HepG2 (cell line): ENCODE results near the gene SCARF1. TPM values are rescaled to one million over a fixed set of nuclear protein-coding genes. Genes with fewer than 3 reads are reported as not detected.
A peak's percentile ranks its signal among the peaks of the same experiment; 100 is the strongest.

Experiments used
- BHLHE40 ChIP-seq: IDR thresholded peaks from 2 replicates; pipeline ENCODE4 v1.6.1; 2011; ENCODE audit warnings: low read length, improper control_type of control experiment
- CREB1 ChIP-seq, 2 experiments: fragments of 450-650 bp in 1 of 2; IDR thresholded peaks; 2 replicates each; pipeline ENCODE4 v1.6.1; 2016 to 2017; ENCODE audit warnings: control low read depth in 1 of 2, mild to moderate bottlenecking in 1 of 2, missing compliant biosample characterization in 1 of 2, missing genetic modification characterization in 1 of 2
- ETV6 ChIP-seq: sonication (generic); formaldehyde crosslinking; conservative IDR thresholded peaks from 2 replicates; pipeline ENCODE4 v1.4.0; 2020; ENCODE audit warnings: missing genetic modification reagents
- FOXK1 ChIP-seq: sonication (generic); formaldehyde crosslinking; IDR thresholded peaks from 2 replicates; pipeline ENCODE4 v1.4.0; 2020; ENCODE audit warnings: low read depth, missing genetic modification reagents, borderline replicate concordance
- KLF6 ChIP-seq: IDR thresholded peaks from 2 replicates; pipeline ENCODE4 v1.8.0; 2016; ENCODE audit warnings: missing biosample characterization, missing genetic modification reagents
- MEF2D ChIP-seq: sonication (generic); formaldehyde crosslinking; IDR thresholded peaks from 2 replicates; pipeline ENCODE4 v1.5.1; 2020; ENCODE audit warnings: mild to moderate bottlenecking, missing genetic modification reagents
- MLLT10 ChIP-seq: sonication (generic); formaldehyde crosslinking; IDR thresholded peaks from 2 replicates; pipeline ENCODE4 v1.4.0; 2020; ENCODE audit warnings: missing genetic modification reagents
- RXRB ChIP-seq: IDR thresholded peaks from 2 replicates; pipeline ENCODE4 v1.6.1; 2016; ENCODE audit warnings: borderline replicate concordance, missing genetic modification reagents, missing compliant biosample characterization
- TCF12 ChIP-seq, 2 experiments: fragments of 450-650 bp in 1 of 2; sonication (generic) in 1 of 2; formaldehyde crosslinking in 1 of 2; IDR thresholded peaks; 2 replicates each; pipeline versions ENCODE4 v1.6.1 to v1.8.0; 2017 to 2022; ENCODE audit warnings: antibody characterized with exemption in 1 of 2, mild to moderate bottlenecking in 1 of 2, missing genetic modification reagents in 1 of 2, moderate library complexity in 1 of 2
- ZFP37 ChIP-seq: sonication (generic); formaldehyde crosslinking; IDR thresholded peaks from 2 replicates; pipeline ENCODE4 v1.4.0; 2020; ENCODE audit warnings: missing genetic modification reagents, borderline replicate concordance
- ZNF232 ChIP-seq: sonication (generic); formaldehyde crosslinking; IDR thresholded peaks from 2 replicates; pipeline ENCODE4 v1.4.0; 2020; ENCODE audit warnings: missing genetic modification reagents, borderline replicate concordance
- ZNF263 ChIP-seq: sonication (generic); formaldehyde crosslinking; IDR thresholded peaks from 2 replicates; pipeline ENCODE4 v1.4.0; 2020; ENCODE audit warnings: missing genetic modification reagents
- ZNF296 ChIP-seq: sonication (generic); formaldehyde crosslinking; conservative IDR thresholded peaks from 2 replicates; pipeline ENCODE4 v1.5.0; 2020; ENCODE audit warnings: mild to moderate bottlenecking, missing genetic modification reagents
- ZNF441 ChIP-seq: sonication (generic); formaldehyde crosslinking; IDR thresholded peaks from 2 replicates; pipeline ENCODE4 v1.7.0; 2021; ENCODE audit warnings: missing genetic modification reagents, borderline replicate concordance
- ZNF619 ChIP-seq: sonication (generic); formaldehyde crosslinking; IDR thresholded peaks from 2 replicates; pipeline ENCODE4 v1.4.0; 2020; ENCODE audit warnings: mild to moderate bottlenecking, missing genetic modification reagents
- ZNF674 ChIP-seq: sonication (generic); formaldehyde crosslinking; IDR thresholded peaks from 2 replicates; pipeline ENCODE4 v1.5.0; 2020; ENCODE audit warnings: low read depth, mild to moderate bottlenecking, missing genetic modification reagents
- ZNF761 ChIP-seq: sonication (generic); formaldehyde crosslinking; conservative IDR thresholded peaks from 2 replicates; pipeline ENCODE4 v1.4.0; 2020; ENCODE audit warnings: mild to moderate bottlenecking, missing genetic modification reagents
- ZNF792 ChIP-seq: IDR thresholded peaks from 2 replicates; pipeline ENCODE4 v1.6.1; 2016
- ZSCAN31 ChIP-seq: sonication (generic); formaldehyde crosslinking; IDR thresholded peaks from 2 replicates; pipeline ENCODE4 v1.5.0; 2020; ENCODE audit warnings: low read depth, mild to moderate bottlenecking, missing genetic modification reagents
- polyA plus RNA-seq, 8 experiments: library from polyadenylated mRNA; depleted of rRNA in 3 of 8; stranded (reverse) in 7 of 8; unstranded in 1 of 8; fragments of >200 nt; fragmentation: Illumina TruSeq in 4 of 8; extraction: Trizol in 4 of 8; gene quantifications; 2 replicates each; pipeline versions ENCODE4 v1.2.1 to v1.2.3, GENCODE V29; 2011 to 2016; ENCODE audit warnings: low read depth in 4 of 8, missing spikeins in 1 of 8, mixed read lengths in 1 of 8; ENCODE audit not compliant: insufficient read depth in 1 of 8
- total RNA-seq, 5 experiments: library from RNA; depleted of rRNA; stranded (reverse); fragments of >200 nt; fragmentation: Illumina TruSeq; extraction: Trizol; gene quantifications; 2 replicates each; pipeline ENCODE4 v1.2.3, GENCODE V29; 2016; ENCODE audit warnings: low read depth in 1 of 5
- TF ChIP-seq, protein P1 (sequence below): sonication (generic); formaldehyde crosslinking; IDR thresholded peaks from 2 replicates; pipeline ENCODE4 v1.5.0; 2020; ENCODE audit warnings: missing genetic modification reagents, mild to moderate bottlenecking, borderline replicate concordance
- TF ChIP-seq, protein P2 (sequence below): sonication (generic); formaldehyde crosslinking; IDR thresholded peaks from 2 replicates; pipeline ENCODE4 v1.5.0; 2020; ENCODE audit warnings: mild to moderate bottlenecking, missing genetic modification reagents
- TF ChIP-seq, protein P3 (sequence below): sonication (generic); formaldehyde crosslinking; IDR thresholded peaks from 2 replicates; pipeline ENCODE4 v1.4.0; 2020; ENCODE audit warnings: missing genetic modification reagents
- TF ChIP-seq, protein P4 (sequence below): sonication (generic); formaldehyde crosslinking; IDR thresholded peaks from 2 replicates; pipeline ENCODE4 v1.8.0; 2022; ENCODE audit warnings: missing genetic modification reagents, mild to moderate bottlenecking, moderate library complexity, borderline replicate concordance

Gene SCARF1
- total and polyA plus RNA-seq, 2 of the 13 experiments (the other 11 are each of a cell fraction or from before 2014, with no cell fraction given), result 0.24 to 0.71 TPM

DNA sequence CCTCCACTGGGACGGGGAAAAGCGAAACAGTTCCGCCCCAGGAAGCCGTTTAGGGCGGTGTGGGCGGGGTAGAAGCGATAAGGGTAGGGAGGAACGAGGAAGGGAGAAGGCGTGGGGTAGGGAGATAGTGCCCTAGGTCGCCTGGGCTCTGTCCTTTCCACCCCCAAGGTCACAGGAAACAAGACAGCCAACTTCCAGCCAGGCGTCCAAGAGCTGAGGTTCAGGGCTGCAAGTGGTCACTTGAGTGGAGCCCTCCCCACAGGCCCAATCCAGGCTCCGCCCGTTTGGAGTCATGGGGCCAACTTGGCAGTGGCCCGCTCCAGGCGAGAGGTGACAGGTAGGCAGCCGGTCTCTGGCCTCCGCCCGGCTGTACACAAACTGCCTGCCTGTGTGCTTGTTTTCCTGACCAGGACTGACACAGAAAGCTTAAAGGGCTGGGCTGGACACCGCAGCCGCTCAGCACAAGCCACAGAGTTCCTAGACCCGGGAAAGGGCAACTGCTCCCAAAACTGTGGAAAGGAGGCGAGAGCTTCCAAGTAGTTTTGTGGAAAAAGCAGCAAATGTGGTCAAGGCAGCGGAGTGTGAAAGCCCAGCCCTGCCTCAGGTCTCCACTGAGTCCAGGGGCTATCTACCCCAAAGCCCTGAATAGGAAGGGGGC is 4.4 kb upstream of the SCARF1 start, which contains the start of gene RILP (continued):
- TF ChIP-seq, protein P1, sequence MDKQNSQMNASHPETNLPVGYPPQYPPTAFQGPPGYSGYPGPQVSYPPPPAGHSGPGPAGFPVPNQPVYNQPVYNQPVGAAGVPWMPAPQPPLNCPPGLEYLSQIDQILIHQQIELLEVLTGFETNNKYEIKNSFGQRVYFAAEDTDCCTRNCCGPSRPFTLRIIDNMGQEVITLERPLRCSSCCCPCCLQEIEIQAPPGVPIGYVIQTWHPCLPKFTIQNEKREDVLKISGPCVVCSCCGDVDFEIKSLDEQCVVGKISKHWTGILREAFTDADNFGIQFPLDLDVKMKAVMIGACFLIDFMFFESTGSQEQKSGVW, result no peak
- TF ChIP-seq TCF12 (IDR thresholded peaks at IDR 0.05) (no peak), TCF12 (CRISPR knock-in tag; IDR thresholded peaks at IDR 0.05) (no peak), CREB1 (IDR thresholded peaks at IDR 0.05) (no peak), CREB1 (CRISPR knock-in tag; IDR thresholded peaks at IDR 0.05) (no peak), MLLT10 (CRISPR knock-in tag) (no peak), ETV6 (CRISPR knock-in tag) (no peak), ZNF296 (CRISPR knock-in tag) (no peak; the same call in 1 of the 2 replicates), ZNF619 (no peak), FOXK1 (CRISPR knock-in tag) (peak; percentile 60; the same call in 1 of the 2 replicates), ZNF761 (0 out of 2 replicates have a peak, but pooled peaks have one; percentile 62), KLF6 (CRISPR knock-in tag) (no peak), ZNF263 (CRISPR knock-in tag) (no peak), BHLHE40 (no peak), ZFP37 (0 out of 2 replicates have a peak, but pooled peaks have one; percentile 40), MEF2D (CRISPR knock-in tag) (0 out of 2 replicates have a peak, but pooled peaks have one; percentile 40), ZNF792 (CRISPR knock-in tag) (peak; percentile 54; the same call in 1 of the 2 replicates), ZSCAN31 (CRISPR knock-in tag) (peak; percentile 66; the same call in 1 of the 2 replicates), ZNF232 (CRISPR knock-in tag) (no peak), RXRB (peak; percentile 82), ZNF674 (no peak), ZNF441 (peak; percentile 76; the same call in 1 of the 2 replicates)
- TF ChIP-seq, protein P2, sequence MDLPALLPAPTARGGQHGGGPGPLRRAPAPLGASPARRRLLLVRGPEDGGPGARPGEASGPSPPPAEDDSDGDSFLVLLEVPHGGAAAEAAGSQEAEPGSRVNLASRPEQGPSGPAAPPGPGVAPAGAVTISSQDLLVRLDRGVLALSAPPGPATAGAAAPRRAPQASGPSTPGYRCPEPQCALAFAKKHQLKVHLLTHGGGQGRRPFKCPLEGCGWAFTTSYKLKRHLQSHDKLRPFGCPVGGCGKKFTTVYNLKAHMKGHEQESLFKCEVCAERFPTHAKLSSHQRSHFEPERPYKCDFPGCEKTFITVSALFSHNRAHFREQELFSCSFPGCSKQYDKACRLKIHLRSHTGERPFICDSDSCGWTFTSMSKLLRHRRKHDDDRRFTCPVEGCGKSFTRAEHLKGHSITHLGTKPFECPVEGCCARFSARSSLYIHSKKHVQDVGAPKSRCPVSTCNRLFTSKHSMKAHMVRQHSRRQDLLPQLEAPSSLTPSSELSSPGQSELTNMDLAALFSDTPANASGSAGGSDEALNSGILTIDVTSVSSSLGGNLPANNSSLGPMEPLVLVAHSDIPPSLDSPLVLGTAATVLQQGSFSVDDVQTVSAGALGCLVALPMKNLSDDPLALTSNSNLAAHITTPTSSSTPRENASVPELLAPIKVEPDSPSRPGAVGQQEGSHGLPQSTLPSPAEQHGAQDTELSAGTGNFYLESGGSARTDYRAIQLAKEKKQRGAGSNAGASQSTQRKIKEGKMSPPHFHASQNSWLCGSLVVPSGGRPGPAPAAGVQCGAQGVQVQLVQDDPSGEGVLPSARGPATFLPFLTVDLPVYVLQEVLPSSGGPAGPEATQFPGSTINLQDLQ (CRISPR knock-in tag), result no peak
- TF ChIP-seq, protein P3, sequence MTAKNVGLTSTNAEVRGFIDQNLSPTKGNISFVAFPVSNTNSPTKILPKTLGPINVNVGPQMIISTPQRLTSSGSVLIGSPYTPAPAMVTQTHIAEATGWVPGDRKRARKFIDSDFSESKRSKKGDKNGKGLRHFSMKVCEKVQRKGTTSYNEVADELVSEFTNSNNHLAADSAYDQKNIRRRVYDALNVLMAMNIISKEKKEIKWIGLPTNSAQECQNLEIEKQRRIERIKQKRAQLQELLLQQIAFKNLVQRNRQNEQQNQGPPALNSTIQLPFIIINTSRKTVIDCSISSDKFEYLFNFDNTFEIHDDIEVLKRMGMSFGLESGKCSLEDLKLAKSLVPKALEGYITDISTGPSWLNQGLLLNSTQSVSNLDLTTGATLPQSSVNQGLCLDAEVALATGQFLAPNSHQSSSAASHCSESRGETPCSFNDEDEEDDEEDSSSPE (CRISPR knock-in tag), result no peak; the same call in 1 of the 2 replicates
- TF ChIP-seq, protein P4, sequence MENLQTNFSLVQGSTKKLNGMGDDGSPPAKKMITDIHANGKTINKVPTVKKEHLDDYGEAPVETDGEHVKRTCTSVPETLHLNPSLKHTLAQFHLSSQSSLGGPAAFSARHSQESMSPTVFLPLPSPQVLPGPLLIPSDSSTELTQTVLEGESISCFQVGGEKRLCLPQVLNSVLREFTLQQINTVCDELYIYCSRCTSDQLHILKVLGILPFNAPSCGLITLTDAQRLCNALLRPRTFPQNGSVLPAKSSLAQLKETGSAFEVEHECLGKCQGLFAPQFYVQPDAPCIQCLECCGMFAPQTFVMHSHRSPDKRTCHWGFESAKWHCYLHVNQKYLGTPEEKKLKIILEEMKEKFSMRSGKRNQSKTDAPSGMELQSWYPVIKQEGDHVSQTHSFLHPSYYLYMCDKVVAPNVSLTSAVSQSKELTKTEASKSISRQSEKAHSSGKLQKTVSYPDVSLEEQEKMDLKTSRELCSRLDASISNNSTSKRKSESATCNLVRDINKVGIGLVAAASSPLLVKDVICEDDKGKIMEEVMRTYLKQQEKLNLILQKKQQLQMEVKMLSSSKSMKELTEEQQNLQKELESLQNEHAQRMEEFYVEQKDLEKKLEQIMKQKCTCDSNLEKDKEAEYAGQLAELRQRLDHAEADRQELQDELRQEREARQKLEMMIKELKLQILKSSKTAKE (CRISPR knock-in tag), result peak; percentile 69; the same call in 1 of the 2 replicates
